Calu3 (cell line): Measurements from ENCODE around the gene PPP1R15B. TPM values are rescaled to one million over a fixed set of nuclear protein-coding genes. Genes with fewer than 3 reads are reported as not detected.
A peak's percentile ranks its signal among the peaks of the same experiment; 100 is the strongest.

Experiments used
- BruUV-seq: library from RNA; stranded (reverse); fragments of 400-500 nt; replicated peaks from 2 replicates; lab custom pipeline; 2021; lab: Mats Ljungman, UMichigan
- CTCF ChIA-PET: fragments of 300-600 bp; sonication (Branson Sonifier 250); formaldehyde crosslinking; loops from one replicate; lab custom pipeline; 2022; ENCODE audit warnings: antibody characterized with exemption; lab: Charles Lee
- DNase-seq: peaks from one replicate; pipeline ENCODE4 v3.0.0; 2022
- H3K27ac Mint-ChIP-seq: one replicate; pipeline ENCODE4 v1.8.0; 2022; ENCODE audit warnings: mixed read lengths; ENCODE audit not compliant: unreplicated experiment
- H3K27me3 Mint-ChIP-seq: one replicate; pipeline ENCODE4 v1.8.0; 2022; ENCODE audit warnings: mixed read lengths; ENCODE audit not compliant: unreplicated experiment
- H3K36me3 Mint-ChIP-seq: one replicate; pipeline ENCODE4 v1.8.0; 2022; ENCODE audit warnings: mild to moderate bottlenecking, moderate library complexity, mixed read lengths; ENCODE audit not compliant: insufficient read depth, unreplicated experiment
- H3K4me1 Mint-ChIP-seq: one replicate; pipeline ENCODE4 v1.8.0; 2022; ENCODE audit warnings: mild to moderate bottlenecking, low read depth, mixed read lengths; ENCODE audit not compliant: unreplicated experiment
- H3K4me3 Mint-ChIP-seq: one replicate; pipeline ENCODE4 v1.8.0; 2022; ENCODE audit warnings: mild to moderate bottlenecking, low read depth, moderate library complexity, mixed read lengths; ENCODE audit not compliant: unreplicated experiment
- H3K9me3 Mint-ChIP-seq: one replicate; pipeline ENCODE4 v1.8.0; 2022; ENCODE audit warnings: low read depth, mixed read lengths; ENCODE audit not compliant: unreplicated experiment
- intact Hi-C: fragments of 100-400 bp; cut with micrococcal nuclease; formaldehyde crosslinking; loops from one replicate; pipeline ENCODE4 v1.10.0; 2022; ENCODE audit not compliant: unreplicated experiment
- total RNA-seq: library from RNA; stranded (reverse); gene quantifications from 2 replicates; pipeline ENCODE4 v1.2.3, GENCODE V29; 2022
- TF ChIP-seq, protein P1 (sequence below): fragments of 200-600 bp; IDR thresholded peaks from one replicate; pipeline ENCODE4 v1.8.0; 2022; ENCODE audit warnings: antibody characterized with exemption; ENCODE audit not compliant: unreplicated experiment

Gene PPP1R15B
- total RNA-seq, 1 experiment from 2014 or later: 68.8 TPM

DNA sequence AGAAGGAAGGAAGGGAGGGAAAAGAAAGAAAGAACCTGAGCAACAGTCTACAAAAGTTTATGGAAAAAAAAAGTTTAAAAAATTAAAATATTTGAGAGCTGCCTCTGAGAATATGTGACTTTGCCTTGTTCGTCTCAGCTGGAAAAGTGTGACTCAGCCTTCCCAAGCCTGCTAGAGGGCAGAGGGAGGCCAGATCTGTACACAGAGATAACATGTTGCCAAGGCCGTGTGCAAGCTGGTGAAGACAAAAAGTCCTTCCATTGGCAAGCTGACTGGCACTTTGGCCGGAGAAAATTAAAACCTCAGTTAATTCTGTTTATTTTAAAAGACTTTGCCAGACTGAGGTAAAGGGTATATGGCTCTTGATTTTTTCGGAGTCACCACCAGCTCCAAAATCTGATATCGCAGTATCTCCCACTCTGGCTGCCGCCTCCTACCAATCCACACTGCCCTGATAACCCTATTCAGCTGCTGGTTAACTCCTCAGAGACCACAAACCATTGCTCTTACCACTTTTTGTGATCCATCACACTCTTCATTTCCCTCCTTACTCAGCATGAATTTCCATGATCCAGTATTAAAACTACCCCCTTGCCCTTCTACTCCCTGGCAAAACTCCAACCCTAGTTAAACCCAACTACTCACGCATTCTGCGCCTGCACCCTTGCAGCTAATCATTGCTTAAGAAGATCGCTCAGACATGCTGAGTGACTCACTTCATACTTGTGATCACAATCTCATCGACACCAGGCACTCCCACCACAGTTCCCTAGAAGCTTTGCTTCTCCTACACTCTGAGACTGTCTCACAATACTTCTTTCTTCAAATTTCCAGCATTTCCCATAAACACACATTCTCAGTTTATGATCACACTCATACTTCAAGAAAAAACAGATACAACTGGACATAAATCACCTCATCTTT is 5.7 kb upstream of the PPP1R15B start:
- intact Hi-C loops: no loop called here
- Mint-ChIP-seq H3K27ac (peak overlapping the region; percentile 97), H3K4me1 (peaks cover 63% of the 10 kb centered on the region), H3K4me3 (peak overlapping the region; percentile 68), H3K27me3 (no peaks in the 10 kb centered on the region), H3K36me3 (peaks cover 28% of the 10 kb centered on the region), H3K9me3 (no peaks in the 10 kb centered on the region)
- TSS peak; percentile 91 for BruUV-seq
- peak; percentile 83 for DNase-seq
- TF ChIP-seq, protein P1, sequence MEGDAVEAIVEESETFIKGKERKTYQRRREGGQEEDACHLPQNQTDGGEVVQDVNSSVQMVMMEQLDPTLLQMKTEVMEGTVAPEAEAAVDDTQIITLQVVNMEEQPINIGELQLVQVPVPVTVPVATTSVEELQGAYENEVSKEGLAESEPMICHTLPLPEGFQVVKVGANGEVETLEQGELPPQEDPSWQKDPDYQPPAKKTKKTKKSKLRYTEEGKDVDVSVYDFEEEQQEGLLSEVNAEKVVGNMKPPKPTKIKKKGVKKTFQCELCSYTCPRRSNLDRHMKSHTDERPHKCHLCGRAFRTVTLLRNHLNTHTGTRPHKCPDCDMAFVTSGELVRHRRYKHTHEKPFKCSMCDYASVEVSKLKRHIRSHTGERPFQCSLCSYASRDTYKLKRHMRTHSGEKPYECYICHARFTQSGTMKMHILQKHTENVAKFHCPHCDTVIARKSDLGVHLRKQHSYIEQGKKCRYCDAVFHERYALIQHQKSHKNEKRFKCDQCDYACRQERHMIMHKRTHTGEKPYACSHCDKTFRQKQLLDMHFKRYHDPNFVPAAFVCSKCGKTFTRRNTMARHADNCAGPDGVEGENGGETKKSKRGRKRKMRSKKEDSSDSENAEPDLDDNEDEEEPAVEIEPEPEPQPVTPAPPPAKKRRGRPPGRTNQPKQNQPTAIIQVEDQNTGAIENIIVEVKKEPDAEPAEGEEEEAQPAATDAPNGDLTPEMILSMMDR: no peak
- CTCF ChIA-PET: interaction anchor here (0.7 to 2.3 kb wide), 11 partner anchors 10 to 902 kb away, joined by 3 to 20 read pairs (median 5); no protein-coding TSS in a partner anchor

DNA sequence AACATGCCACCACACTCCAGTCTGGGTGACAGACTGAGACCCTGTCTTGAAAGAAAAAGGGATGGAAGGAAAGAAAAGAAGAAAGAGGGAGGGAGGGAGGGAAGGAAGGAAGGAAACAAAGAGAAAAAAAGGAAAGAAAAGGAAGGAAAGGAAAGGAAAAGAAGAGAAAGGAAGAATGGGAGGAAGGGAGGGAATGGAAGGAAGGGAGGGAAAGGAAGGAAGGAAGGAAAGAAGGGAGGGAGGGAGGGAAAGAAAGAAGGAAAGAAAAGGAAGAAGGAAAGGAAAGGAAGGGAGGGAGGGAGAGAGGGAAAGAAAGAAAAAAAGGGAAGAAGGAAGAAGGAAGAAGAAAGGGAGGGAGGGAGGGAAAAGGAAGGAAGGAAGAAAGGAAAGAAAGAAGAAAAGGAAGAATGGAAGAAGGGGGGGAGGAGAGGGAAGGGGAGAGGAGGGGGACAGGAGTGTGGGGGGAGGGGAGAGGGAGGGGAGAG is 5.0 kb upstream of the PPP1R15B start:
- Mint-ChIP-seq H3K4me1 (peaks cover 63% of the 10 kb centered on the region), H3K36me3 (peaks cover 35% of the 10 kb centered on the region), H3K27ac (peak overlapping the region; percentile 97), H3K4me3 (peak overlapping the region; percentile 68), H3K9me3 (no peaks in the 10 kb centered on the region), H3K27me3 (no peaks in the 10 kb centered on the region)
- no TSS peak for BruUV-seq
- intact Hi-C loops: no loop called here
- CTCF ChIA-PET: interaction anchor here (0.7 to 2.3 kb wide), 7 partner anchors 9 to 903 kb away, joined by 3 to 20 read pairs (median 6); no protein-coding TSS in a partner anchor
- TF ChIP-seq, protein P1: no peak
- no peak for DNase-seq

DNA sequence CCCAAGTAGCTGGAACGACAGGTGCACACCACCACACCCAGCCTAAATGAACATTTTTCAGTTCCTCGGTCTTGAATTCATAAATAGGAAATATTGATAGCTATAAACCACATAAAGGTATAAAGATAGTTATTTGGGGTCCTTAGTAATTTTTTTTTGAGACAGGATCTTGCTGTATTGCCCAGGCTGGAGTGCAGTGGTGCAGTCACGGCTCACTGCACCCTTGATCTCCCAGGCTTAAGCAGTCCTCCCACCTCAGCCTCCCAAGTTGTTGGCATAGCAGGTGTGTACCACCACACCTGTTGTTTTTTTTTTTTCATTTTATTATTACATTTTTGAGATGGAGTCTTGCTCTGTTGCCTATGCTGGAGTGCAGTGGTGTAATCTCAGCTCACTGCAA is 3.7 kb upstream of the PPP1R15B start:
- H3K27ac Mint-ChIP-seq: no peak overlapping the region

GRCh38 chr1:204414016-204414415 is 2.4 kb upstream of the PPP1R15B start:
- no peaks in the 10 kb centered on the region for H3K9me3 Mint-ChIP-seq
- peaks cover 45% of the 10 kb centered on the region for H3K4me1 Mint-ChIP-seq
- H3K36me3 Mint-ChIP-seq: peaks cover 62% of the 10 kb centered on the region
- no peak overlapping the region for H3K4me3 Mint-ChIP-seq
- no peak overlapping the region for H3K27ac Mint-ChIP-seq
- H3K27me3 Mint-ChIP-seq: no peaks in the 10 kb centered on the region
- TF ChIP-seq, protein P1: no peak
- intact Hi-C loops: no loop called here
- BruUV-seq: no TSS peak
- DNase-seq: no peak
- CTCF ChIA-PET: interaction anchor here (1.5 kb wide), 1 partner anchor 89 kb away, joined by 3 read pairs; no protein-coding TSS in a partner anchor

More for the DNA sequence above, 3.7 kb upstream of the PPP1R15B start:
- H3K4me1 Mint-ChIP-seq: peaks cover 59% of the 10 kb centered on the region
- peaks cover 48% of the 10 kb centered on the region for H3K36me3 Mint-ChIP-seq
- no peaks in the 10 kb centered on the region for H3K27me3 Mint-ChIP-seq
- TF ChIP-seq, protein P1: no peak
- no peak overlapping the region for H3K4me3 Mint-ChIP-seq
- DNase-seq: no peak
- no TSS peak for BruUV-seq
- H3K9me3 Mint-ChIP-seq: no peaks in the 10 kb centered on the region
- CTCF ChIA-PET: no interaction called here
- intact Hi-C loops: no loop called here
